WTC11 (cell line): Measurements from ENCODE around the gene CEP170B. TPM values are rescaled to one million over a fixed set of nuclear protein-coding genes. Genes with fewer than 3 reads are reported as not detected.
"Not testable (repeated sequence)": the region's sequence is repeated elsewhere in the genome, so short reads cannot be mapped to it uniquely, and the experiment has no call there.

ENCODE experiments used
- ATAC-seq: fragments of 200-7000 bp; cut with Tn5 transposase; 2 replicates; pipeline ENCODE4 v1.10.0; 2021; ENCODE audit warnings: mild to moderate bottlenecking, moderate library complexity
- CTCF ChIA-PET: fragments of 300-600 bp; sonication (Branson Sonifier 250); formaldehyde crosslinking; loops from one replicate; lab custom pipeline; 2021; ENCODE audit warnings: antibody characterized with exemption; lab: Charles Lee
- POLR2A ChIA-PET: fragments of 350-600 bp; sonication (Branson Sonifier 250); formaldehyde crosslinking; loops from one replicate; lab custom pipeline; 2021; ENCODE audit warnings: antibody characterized with exemption; lab: Charles Lee
- DNase-seq: peaks from one replicate; pipeline ENCODE4 v3.0.0; 2021; ENCODE audit warnings: low spot score
- H3K27ac Mint-ChIP-seq: 2 replicates; pipeline ENCODE4 v1.8.0; 2021; ENCODE audit warnings: mixed read lengths
- H3K27me3 Mint-ChIP-seq: 2 replicates; pipeline ENCODE4 v1.8.0; 2021; ENCODE audit warnings: low read depth, mild to moderate bottlenecking, moderate library complexity, mixed read lengths
- H3K36me3 Mint-ChIP-seq: 2 replicates; pipeline ENCODE4 v1.8.0; 2021; ENCODE audit warnings: mixed read lengths
- H3K4me1 Mint-ChIP-seq: 2 replicates; pipeline ENCODE4 v1.8.0; 2022; ENCODE audit warnings: mixed read lengths
- H3K4me3 Mint-ChIP-seq: 2 replicates; pipeline ENCODE4 v1.8.0; 2021; ENCODE audit warnings: mild to moderate bottlenecking, moderate library complexity, mixed read lengths
- H3K9me3 Mint-ChIP-seq: 2 replicates; pipeline ENCODE4 v1.8.0; 2021; ENCODE audit warnings: mixed read lengths
- CDX4 ChIP-seq: fragments of 250-450 bp; sonication (Bioruptor Pico); IDR thresholded peaks from 2 replicates; pipeline ENCODE4 v1.9.0; 2021; ENCODE audit warnings: moderate library complexity, mild to moderate bottlenecking, inconsistent platforms, borderline replicate concordance
- E2F4 ChIP-seq: sonication (generic); formaldehyde crosslinking; IDR thresholded peaks from 2 replicates; pipeline ENCODE4 v1.8.1; 2022; ENCODE audit warnings: low read depth, mild to moderate bottlenecking, moderate library complexity, missing genetic modification reagents, borderline replicate concordance
- ELF4 ChIP-seq: sonication (generic); formaldehyde crosslinking; IDR thresholded peaks from 2 replicates; pipeline ENCODE4 v1.8.1; 2022; ENCODE audit warnings: low read depth, mild to moderate bottlenecking, moderate library complexity, missing genetic modification reagents
- ESRRA ChIP-seq: sonication (generic); formaldehyde crosslinking; IDR thresholded peaks from 2 replicates; pipeline ENCODE4 v1.8.1; 2022; ENCODE audit warnings: mild to moderate bottlenecking, missing genetic modification reagents, borderline replicate concordance
- FOXK1 ChIP-seq: sonication (generic); formaldehyde crosslinking; IDR thresholded peaks from 2 replicates; pipeline ENCODE4 v1.8.0; 2022; ENCODE audit warnings: mild to moderate bottlenecking, moderate library complexity, missing genetic modification reagents
- HMGXB4 ChIP-seq: sonication (generic); formaldehyde crosslinking; IDR thresholded peaks from 2 replicates; pipeline ENCODE4 v1.8.1; 2023; ENCODE audit warnings: mild to moderate bottlenecking, moderate library complexity, missing genetic modification reagents
- KAT7 ChIP-seq: sonication (generic); formaldehyde crosslinking; IDR thresholded peaks from 2 replicates; pipeline ENCODE4 v1.8.1; 2023; ENCODE audit warnings: missing genetic modification reagents, mild to moderate bottlenecking, borderline replicate concordance
- NR3C1 ChIP-seq: sonication (generic); formaldehyde crosslinking; conservative IDR thresholded peaks from 2 replicates; pipeline ENCODE4 v1.8.1; 2023; ENCODE audit warnings: low read depth, mild to moderate bottlenecking, missing genetic modification reagents
- ZNF219 ChIP-seq: sonication (generic); formaldehyde crosslinking; IDR thresholded peaks from 2 replicates; pipeline ENCODE4 v1.8.0; 2023; ENCODE audit warnings: missing genetic modification reagents, mild to moderate bottlenecking, borderline replicate concordance
- ZNF232 ChIP-seq: sonication (generic); formaldehyde crosslinking; IDR thresholded peaks from 2 replicates; pipeline ENCODE4 v1.8.0; 2022; ENCODE audit warnings: mild to moderate bottlenecking, missing genetic modification reagents
- ZNF317 ChIP-seq: sonication (generic); formaldehyde crosslinking; IDR thresholded peaks from 2 replicates; pipeline ENCODE4 v1.8.1; 2023; ENCODE audit warnings: low read depth, mild to moderate bottlenecking, moderate library complexity, missing genetic modification reagents, borderline replicate concordance
- ZNF423 ChIP-seq: fragments of 250-450 bp; sonication (Bioruptor Pico); IDR thresholded peaks from 2 replicates; pipeline ENCODE4 v2.1.2; 2022; ENCODE audit warnings: mild to moderate bottlenecking, moderate library complexity
- total RNA-seq: library from RNA; stranded (reverse); gene quantifications from 3 replicates; pipeline ENCODE4 v1.2.3, GENCODE V29; 2021
- TF ChIP-seq, protein P1 (sequence below): sonication (generic); formaldehyde crosslinking; IDR thresholded peaks from 2 replicates; pipeline ENCODE4 v1.8.1; 2023; ENCODE audit warnings: mild to moderate bottlenecking, missing genetic modification reagents
- TF ChIP-seq, protein P2 (sequence below): fragments of 250-450 bp; sonication (Bioruptor Pico); IDR thresholded peaks from 2 replicates; pipeline ENCODE4 v1.9.0; 2021; ENCODE audit warnings: mild to moderate bottlenecking

CEP170B gene
- total RNA-seq, 1 experiment from 2014 or later, result 47.0 TPM

DNA sequence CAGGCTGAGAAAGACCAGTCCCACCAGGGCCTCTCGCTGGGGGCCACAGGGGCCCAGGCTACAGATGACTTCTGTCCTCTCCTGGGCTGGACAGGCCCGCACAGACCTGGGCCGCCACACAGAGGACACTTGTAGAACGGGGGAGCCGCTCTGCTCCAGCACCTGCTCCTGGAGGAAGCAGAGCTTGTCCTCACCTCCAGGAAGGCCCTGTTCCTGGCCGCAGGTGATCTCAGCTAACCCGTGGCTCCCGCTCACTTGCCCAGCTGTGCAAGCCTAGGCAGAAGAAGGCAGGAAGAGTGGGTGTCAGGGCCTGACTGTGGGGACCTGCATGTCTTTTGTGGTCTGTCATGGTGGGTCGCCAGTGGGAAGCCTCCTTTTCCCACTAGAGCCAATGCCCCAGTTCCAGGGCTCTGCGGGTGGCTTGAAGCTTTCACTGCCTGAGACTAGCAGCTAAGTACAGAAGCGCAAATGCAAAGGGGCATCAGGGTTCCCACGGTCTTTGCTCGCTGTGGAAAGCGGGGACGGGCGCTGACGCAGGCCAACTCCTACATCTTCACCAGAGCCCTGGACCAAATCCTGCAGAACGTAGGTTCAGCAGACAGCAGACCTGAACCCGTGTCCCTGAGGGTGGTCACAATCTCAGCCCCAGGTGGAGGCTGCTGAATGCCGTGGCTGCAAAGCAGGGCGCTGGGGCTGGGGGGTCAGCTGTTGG is 8.8 kb upstream of the CEP170B start (continued):
- TF ChIP-seq E2F4 (CRISPR knock-in tag), result no peak

GRCh38 chr14:104856869-104857860 is 7.9 kb upstream of the CEP170B start:
- TF ChIP-seq CDX4 (CRISPR knock-in tag) (no peak), NR3C1 (CRISPR knock-in tag) (no peak), KAT7 (CRISPR knock-in tag) (no peak), ZNF423 (CRISPR knock-in tag) (no peak), ZNF219 (CRISPR knock-in tag) (no peak), HMGXB4 (no peak), ZNF317 (no peak), ZNF232 (CRISPR knock-in tag) (no peak), ELF4 (CRISPR knock-in tag) (no peak), ESRRA (no peak), FOXK1 (CRISPR knock-in tag) (no peak)
- TF ChIP-seq, protein P1, sequence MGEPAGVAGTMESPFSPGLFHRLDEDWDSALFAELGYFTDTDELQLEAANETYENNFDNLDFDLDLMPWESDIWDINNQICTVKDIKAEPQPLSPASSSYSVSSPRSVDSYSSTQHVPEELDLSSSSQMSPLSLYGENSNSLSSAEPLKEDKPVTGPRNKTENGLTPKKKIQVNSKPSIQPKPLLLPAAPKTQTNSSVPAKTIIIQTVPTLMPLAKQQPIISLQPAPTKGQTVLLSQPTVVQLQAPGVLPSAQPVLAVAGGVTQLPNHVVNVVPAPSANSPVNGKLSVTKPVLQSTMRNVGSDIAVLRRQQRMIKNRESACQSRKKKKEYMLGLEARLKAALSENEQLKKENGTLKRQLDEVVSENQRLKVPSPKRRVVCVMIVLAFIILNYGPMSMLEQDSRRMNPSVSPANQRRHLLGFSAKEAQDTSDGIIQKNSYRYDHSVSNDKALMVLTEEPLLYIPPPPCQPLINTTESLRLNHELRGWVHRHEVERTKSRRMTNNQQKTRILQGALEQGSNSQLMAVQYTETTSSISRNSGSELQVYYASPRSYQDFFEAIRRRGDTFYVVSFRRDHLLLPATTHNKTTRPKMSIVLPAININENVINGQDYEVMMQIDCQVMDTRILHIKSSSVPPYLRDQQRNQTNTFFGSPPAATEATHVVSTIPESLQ (CRISPR knock-in tag), result no peak
- TF ChIP-seq, protein P2, sequence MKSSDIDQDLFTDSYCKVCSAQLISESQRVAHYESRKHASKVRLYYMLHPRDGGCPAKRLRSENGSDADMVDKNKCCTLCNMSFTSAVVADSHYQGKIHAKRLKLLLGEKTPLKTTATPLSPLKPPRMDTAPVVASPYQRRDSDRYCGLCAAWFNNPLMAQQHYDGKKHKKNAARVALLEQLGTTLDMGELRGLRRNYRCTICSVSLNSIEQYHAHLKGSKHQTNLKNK (CRISPR knock-in tag), result no peak
- Mint-ChIP-seq H3K27ac (no peak overlapping the region), H3K36me3 (no peaks in the 10 kb centered on the region), H3K9me3 (no peaks in the 10 kb centered on the region), H3K4me3 (no peak overlapping the region), H3K27me3 (peaks cover 12% of the 10 kb centered on the region), H3K4me1 (peaks cover 10% of the 10 kb centered on the region)
- ChIA-PET CTCF (interaction anchor here (0.9 to 1.7 kb wide), 2 partner anchors 31 to 159 kb away, joined by 3 to 12 read pairs; no protein-coding TSS in a partner anchor), POLR2A (no interaction called here)
- DNase-seq (no peak), ATAC-seq (peak; percentile 60)

DNA sequence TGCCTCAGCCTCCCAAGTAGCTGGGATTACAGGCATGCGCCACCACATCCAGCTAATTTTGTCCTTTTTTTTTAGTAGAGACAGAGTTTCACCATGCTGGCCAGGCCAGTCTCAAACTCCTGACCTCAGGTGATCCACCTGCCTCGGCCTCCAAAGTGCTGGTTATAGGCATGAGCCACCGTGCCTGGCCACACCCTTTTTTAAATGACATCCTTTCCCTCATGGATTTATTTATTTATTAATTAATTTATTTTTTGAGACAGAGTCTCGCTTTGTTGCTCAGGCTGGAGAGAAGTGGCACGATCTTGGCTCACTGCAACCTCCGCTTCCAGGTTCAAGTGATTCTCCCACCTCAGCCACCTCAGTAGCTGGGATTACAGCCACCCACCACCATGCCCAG is 7.1 kb upstream of the CEP170B start:
- peaks cover 10% of the 10 kb centered on the region for H3K27me3 Mint-ChIP-seq
- H3K4me3 Mint-ChIP-seq, POLR2A ChIA-PET, DNase-seq, ATAC-seq, H3K9me3 Mint-ChIP-seq, H3K36me3 Mint-ChIP-seq, H3K4me1 Mint-ChIP-seq, CTCF ChIA-PET, H3K27ac Mint-ChIP-seq: not testable (repeated sequence)
